SJCRH30 (cell line): ENCODE results near the gene INPP5A. TPM values are rescaled to one million over a fixed set of nuclear protein-coding genes. Genes with fewer than 3 reads are reported as not detected.
"Not testable (repeated sequence)": the region's sequence is repeated elsewhere in the genome, so short reads cannot be mapped to it uniquely, and the experiment has no call there.

Source experiments
- DNase-seq, 2 experiments: peaks; one replicate each; pipeline ENCODE4 v3.0.0-alpha.2; 2015 to 2020
- H3K27ac ChIP-seq: fragments of 250-450 bp; sonication (Bioruptor Pico); 2 replicates; pipeline ENCODE4 v1.5.1; 2020; ENCODE audit warnings: mild to moderate bottlenecking, moderate library complexity
- H3K27me3 ChIP-seq: fragments of 250-450 bp; sonication (Bioruptor Pico); 2 replicates; pipeline ENCODE4 v1.5.1; 2020; ENCODE audit warnings: mild to moderate bottlenecking, moderate library complexity
- H3K36me3 ChIP-seq: fragments of 250-450 bp; sonication (Bioruptor Pico); 2 replicates; pipeline ENCODE4 v1.5.1; 2020; ENCODE audit warnings: mild to moderate bottlenecking, moderate library complexity
- H3K4me1 ChIP-seq: fragments of 250-450 bp; sonication (Bioruptor Pico); 2 replicates; pipeline ENCODE4 v1.5.1; 2020; ENCODE audit warnings: mild to moderate bottlenecking, moderate library complexity
- H3K4me3 ChIP-seq: fragments of 250-450 bp; sonication (Bioruptor Pico); 2 replicates; pipeline ENCODE4 v1.5.1; 2020; ENCODE audit warnings: mild to moderate bottlenecking, moderate library complexity
- H3K9me3 ChIP-seq: fragments of 250-450 bp; sonication (Bioruptor Pico); replicated peaks from 2 replicates; pipeline ENCODE4 v1.5.1; 2020; ENCODE audit warnings: mild to moderate bottlenecking, moderate library complexity
- total RNA-seq: library from RNA; depleted of rRNA; stranded (reverse); fragments of >200 nt; shearing (Covaris generic); gene quantifications from 2 replicates; pipeline ENCODE4 v1.2.3, GENCODE V29; 2014

The INPP5A gene
- total RNA-seq, 1 experiment from 2014 or later, result 22.4 TPM

DNA sequence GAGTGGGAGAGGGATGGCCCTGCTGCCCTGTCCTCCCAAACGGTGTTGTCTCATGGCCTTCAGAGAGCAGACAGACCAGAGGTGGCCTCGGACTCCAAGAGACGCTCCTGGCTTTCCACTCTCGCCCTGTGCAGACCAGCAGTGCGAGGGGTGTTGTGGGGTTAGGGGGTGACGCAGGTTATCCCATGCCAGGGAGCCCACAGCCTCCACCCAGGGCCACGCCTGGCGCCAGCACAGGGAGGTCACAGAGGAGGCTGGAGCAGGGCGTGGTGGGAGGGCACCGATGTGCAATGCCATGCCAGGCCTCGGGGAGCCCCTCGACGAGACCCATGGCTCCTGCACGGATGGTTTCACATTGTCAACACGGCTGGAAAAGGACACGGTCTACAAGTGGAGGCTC lies 52.1 kb downstream of the INPP5A start:
- no peak overlapping the region for H3K27ac ChIP-seq
- no peaks in the 10 kb centered on the region for H3K4me1 ChIP-seq
- no peaks in the 10 kb centered on the region for H3K9me3 ChIP-seq
- H3K36me3 ChIP-seq, result no peaks in the 10 kb centered on the region
- no peak overlapping the region for H3K4me3 ChIP-seq
- H3K27me3 ChIP-seq, result no peaks in the 10 kb centered on the region
- no peak for DNase-seq

- Histone ChIP-seq H3K36me3 (no peaks in the 10 kb centered on the region), H3K9me3 (no peaks in the 10 kb centered on the region), H3K4me1 (no peaks in the 10 kb centered on the region), H3K27ac (no peak overlapping the region), H3K27me3 (no peaks in the 10 kb centered on the region), H3K4me3 (no peak overlapping the region)
- DNase-seq, result no peak
These were observed 52.6 kb downstream of the INPP5A start for GRCh38 chr10:132590094-132590751.

DNA sequence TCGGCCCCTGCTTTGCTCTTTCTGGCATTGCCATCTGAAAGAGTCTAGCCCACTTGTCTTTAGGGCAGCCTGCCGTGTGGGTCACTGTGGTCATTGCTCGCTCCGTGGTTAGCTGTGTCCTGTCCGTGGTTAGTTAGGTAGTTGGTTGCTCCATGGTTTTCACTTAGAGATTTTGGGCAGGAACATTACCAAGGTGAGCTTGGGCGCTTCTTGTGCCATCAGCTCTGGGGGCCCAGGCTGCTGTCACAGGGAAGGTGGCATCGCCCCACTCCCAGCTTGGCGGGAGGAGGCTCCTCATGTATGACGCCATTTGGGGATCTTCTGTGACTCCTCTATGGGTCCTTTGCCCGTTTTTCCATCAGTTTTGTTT lies 53.1 kb downstream of the INPP5A start:
- no peaks in the 10 kb centered on the region for H3K4me1 ChIP-seq
- no peak overlapping the region for H3K27ac ChIP-seq
- no peaks in the 10 kb centered on the region for H3K27me3 ChIP-seq
- no peaks in the 10 kb centered on the region for H3K36me3 ChIP-seq
- H3K4me3 ChIP-seq, result no peak overlapping the region
- no peaks in the 10 kb centered on the region for H3K9me3 ChIP-seq
- DNase-seq, result no peak

- H3K27me3 ChIP-seq, result no peaks in the 10 kb centered on the region
- no peak overlapping the region for H3K4me3 ChIP-seq
- H3K9me3 ChIP-seq, result no peaks in the 10 kb centered on the region
- H3K36me3 ChIP-seq, result no peaks in the 10 kb centered on the region
- H3K4me1 ChIP-seq, result no peaks in the 10 kb centered on the region
- H3K27ac ChIP-seq, result no peak overlapping the region
- no peak for DNase-seq
These were observed 53.8 kb downstream of the INPP5A start for GRCh38 chr10:132591166-132591971.

DNA sequence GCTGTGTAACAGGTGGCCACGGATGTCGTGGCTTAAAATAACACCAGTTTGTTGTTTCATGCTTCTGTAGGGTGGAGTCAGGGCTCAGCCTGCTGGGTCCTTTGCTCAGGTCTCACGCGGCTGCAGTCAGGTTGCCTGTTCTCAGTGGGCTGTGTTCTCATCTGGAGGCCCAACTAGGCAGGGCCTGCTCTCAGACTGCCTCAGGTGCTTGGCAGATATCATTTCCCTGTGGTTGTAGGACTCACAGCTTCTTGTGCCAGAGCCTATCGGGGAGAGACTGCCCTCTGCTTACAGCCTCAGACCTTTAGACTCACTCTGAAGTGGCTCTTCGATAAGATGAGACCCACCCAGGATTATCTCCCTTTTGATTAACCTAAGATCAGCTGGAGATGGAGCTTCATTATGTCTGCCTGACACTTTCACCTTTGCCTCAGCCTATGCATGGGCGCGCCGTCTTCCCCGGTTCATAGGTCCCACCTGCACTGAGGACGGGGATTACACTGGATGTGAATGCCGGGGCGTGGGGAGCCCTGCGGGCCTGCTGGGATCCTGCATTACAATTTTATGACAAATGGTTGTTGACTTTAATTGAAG lies 55.3 kb downstream of the INPP5A start:
- DNase-seq, result no peak
- Histone ChIP-seq H3K27ac (no peak overlapping the region), H3K9me3 (no peaks in the 10 kb centered on the region), H3K27me3 (no peaks in the 10 kb centered on the region), H3K36me3 (no peaks in the 10 kb centered on the region), H3K4me1 (no peaks in the 10 kb centered on the region), H3K4me3 (no peak overlapping the region)

- no peaks in the 10 kb centered on the region for H3K27me3 ChIP-seq
- H3K36me3 ChIP-seq, result no peaks in the 10 kb centered on the region
- no peaks in the 10 kb centered on the region for H3K9me3 ChIP-seq
- H3K4me3 ChIP-seq, result no peak overlapping the region
- H3K4me1 ChIP-seq, result no peaks in the 10 kb centered on the region
- no peak overlapping the region for H3K27ac ChIP-seq
- no peak for DNase-seq
These were observed 55.8 kb downstream of the INPP5A start for GRCh38 chr10:132593389-132593788.

DNA sequence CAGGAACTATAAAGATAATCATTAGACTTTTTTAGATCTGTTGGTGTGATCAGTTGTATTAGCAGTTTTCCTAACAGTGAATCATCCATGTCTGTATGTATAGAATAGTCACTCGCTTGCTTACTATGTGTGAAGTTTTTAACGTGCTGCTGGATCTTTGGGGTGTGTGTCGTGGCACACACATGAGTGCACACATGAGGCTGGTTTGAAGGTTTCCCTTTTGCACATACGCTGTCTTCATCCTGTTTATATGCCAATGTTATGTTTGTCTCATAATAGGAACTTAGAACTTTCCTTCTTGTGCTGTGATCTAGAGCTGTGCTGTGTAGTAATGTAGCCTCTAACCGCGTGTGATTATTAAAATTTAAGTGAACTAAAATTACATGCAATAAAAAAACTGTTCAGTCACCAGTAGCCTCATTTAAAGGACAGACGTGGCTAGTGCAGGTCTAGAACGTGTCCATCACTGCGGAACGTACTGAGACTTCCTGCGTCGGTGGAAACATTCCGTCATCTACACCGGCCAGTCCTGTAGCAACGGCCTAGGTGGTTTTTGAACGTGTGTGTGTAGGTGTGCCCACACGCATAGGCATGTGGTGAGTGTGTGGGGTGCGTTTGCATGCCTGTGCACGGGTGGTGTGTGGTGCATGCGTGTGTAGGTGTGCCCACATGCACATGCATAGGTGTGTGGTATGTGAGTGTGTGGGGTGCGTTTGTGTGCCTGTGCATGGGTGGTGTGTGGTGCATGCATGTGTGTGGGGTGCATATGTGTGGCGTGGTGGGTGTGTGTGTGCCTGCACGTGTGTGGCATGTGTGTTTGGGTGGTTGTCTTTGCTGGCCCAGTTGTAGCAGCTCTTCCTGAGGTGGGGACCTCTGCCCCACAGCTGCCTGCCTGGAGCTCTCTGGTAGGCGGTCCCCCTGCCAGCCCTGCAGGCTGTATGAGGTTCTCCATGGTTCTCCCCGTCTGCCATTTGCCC lies 56.6 kb downstream of the INPP5A start:
- Histone ChIP-seq H3K4me1 (no peaks in the 10 kb centered on the region), H3K36me3 (no peaks in the 10 kb centered on the region), H3K4me3 (no peak overlapping the region), H3K9me3 (no peaks in the 10 kb centered on the region), H3K27me3 (no peaks in the 10 kb centered on the region), H3K27ac (no peak overlapping the region)
- DNase-seq, result no peak

DNA sequence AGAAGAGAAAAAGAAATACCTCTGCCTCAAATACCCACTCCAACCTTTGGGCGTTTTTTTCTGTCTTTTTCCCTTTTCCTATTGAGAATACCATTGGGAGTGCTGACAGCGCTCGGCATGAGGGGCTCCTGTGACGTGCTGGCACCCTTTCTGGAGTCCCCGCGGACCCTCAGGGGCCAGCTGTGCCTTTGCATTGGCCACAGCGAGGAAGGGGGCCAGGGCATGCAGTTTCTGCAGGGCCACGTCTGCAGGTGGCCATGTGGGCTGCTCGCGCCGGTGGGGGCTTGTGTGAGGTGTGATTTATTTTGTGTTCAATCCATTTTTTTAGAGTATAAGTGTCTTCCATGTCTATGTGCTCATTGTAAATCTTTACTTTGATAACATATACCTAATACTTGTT lies 57.4 kb downstream of the INPP5A start:
- Histone ChIP-seq H3K27ac (no peak overlapping the region), H3K4me1 (no peaks in the 10 kb centered on the region), H3K36me3 (no peaks in the 10 kb centered on the region), H3K9me3 (no peaks in the 10 kb centered on the region), H3K27me3 (no peaks in the 10 kb centered on the region), H3K4me3 (no peak overlapping the region)
- no peak for DNase-seq

DNA sequence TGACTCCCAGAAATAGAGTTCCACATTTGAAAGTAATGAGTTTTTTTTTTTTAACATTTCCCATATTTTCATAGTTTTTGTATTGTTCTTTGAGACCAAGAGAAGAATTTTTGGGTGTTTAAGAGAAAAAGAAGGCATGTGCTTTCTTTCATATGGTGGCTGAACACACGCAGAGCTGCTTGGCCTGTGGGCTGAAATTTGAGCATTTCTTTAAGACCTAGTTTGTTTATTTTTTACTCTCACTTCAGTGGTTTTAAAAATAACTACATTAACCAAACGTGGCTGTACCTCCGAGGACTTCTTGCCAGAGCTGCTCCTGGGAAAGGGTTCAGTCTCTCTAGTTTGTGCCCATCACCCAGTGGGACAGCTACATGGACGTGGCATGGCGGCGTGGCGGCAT lies 58.3 kb downstream of the INPP5A start:
- no peaks in the 10 kb centered on the region for H3K36me3 ChIP-seq
- no peak overlapping the region for H3K4me3 ChIP-seq
- no peak overlapping the region for H3K27ac ChIP-seq
- no peaks in the 10 kb centered on the region for H3K9me3 ChIP-seq
- no peaks in the 10 kb centered on the region for H3K4me1 ChIP-seq
- no peak for DNase-seq
- H3K27me3 ChIP-seq, result no peaks in the 10 kb centered on the region

- Histone ChIP-seq H3K36me3 (no peaks in the 10 kb centered on the region), H3K27me3 (no peaks in the 10 kb centered on the region), H3K9me3 (no peaks in the 10 kb centered on the region), H3K4me3 (no peak overlapping the region), H3K4me1 (no peaks in the 10 kb centered on the region), H3K27ac (no peak overlapping the region)
- no peak for DNase-seq
These were observed 59.2 kb downstream of the INPP5A start for GRCh38 chr10:132596742-132597279.

DNA sequence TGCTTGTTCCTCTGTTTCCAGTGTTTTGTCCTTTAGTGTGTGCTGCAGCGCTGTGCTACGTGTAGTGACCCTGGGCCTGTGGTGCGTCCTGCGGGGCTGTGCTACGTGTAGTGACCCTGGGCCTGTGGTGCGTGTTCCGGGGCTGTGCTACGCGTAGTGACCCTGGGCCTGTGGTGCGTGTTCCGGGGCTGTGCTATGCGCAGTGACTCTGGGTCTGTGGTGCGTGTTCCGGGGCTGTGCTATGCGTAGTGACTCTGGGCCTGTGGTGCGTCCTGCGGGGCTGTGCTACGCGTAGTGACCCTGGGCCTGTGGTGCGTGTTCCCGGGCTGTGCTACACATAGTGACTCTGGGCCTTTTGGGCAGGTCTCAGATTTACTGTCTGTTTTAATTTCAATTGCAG lies 60.1 kb downstream of the INPP5A start:
- Histone ChIP-seq H3K27ac (no peak overlapping the region), H3K4me3 (no peak overlapping the region), H3K36me3 (no peaks in the 10 kb centered on the region), H3K4me1 (no peaks in the 10 kb centered on the region), H3K27me3 (no peaks in the 10 kb centered on the region), H3K9me3 (no peaks in the 10 kb centered on the region)
- DNase-seq, result no peak

- not testable (repeated sequence) for H3K27ac ChIP-seq, DNase-seq, H3K27me3 ChIP-seq, H3K36me3 ChIP-seq, H3K4me1 ChIP-seq, H3K4me3 ChIP-seq, H3K9me3 ChIP-seq
These were observed 61.5 kb downstream of the INPP5A start for GRCh38 chr10:132599023-132599618.

- H3K36me3 ChIP-seq, result no peaks in the 10 kb centered on the region
- H3K9me3 ChIP-seq, result no peaks in the 10 kb centered on the region
- no peaks in the 10 kb centered on the region for H3K4me1 ChIP-seq
- DNase-seq, result no peak
- no peaks in the 10 kb centered on the region for H3K27me3 ChIP-seq
- no peak overlapping the region for H3K27ac ChIP-seq
- H3K4me3 ChIP-seq, result no peak overlapping the region
These were observed 62.1 kb downstream of the INPP5A start for GRCh38 chr10:132599732-132600131.

DNA sequence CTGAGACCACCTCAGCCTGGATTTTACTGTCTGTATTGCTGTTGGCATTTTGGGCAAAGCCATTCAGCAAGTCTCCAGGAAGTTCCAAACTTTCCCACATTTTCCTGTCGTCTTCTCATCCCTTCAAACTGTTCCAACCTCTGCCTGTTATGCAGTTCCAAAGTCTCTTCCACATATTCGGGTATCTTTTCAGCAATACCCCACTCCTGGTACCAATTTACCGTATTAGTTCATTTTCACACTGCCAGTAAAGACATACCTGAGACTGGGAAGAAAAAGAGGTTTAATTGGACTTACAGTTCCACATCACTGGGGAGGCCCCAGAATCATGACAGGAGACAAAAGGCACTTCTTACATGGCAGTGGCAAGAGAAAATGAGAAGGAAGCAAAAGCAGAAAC lies 62.8 kb downstream of the INPP5A start:
- DNase-seq, result no peak
- H3K9me3 ChIP-seq, result no peaks in the 10 kb centered on the region
- H3K4me1 ChIP-seq, result no peaks in the 10 kb centered on the region

More for the DNA sequence above, 62.8 kb downstream of the INPP5A start:
- H3K27ac ChIP-seq, result no peak overlapping the region
- H3K4me3 ChIP-seq, result no peak overlapping the region
- no peaks in the 10 kb centered on the region for H3K36me3 ChIP-seq
- no peaks in the 10 kb centered on the region for H3K27me3 ChIP-seq
